ENCODE results near the gene IL13RA1. TPM values are rescaled to one million over a fixed set of nuclear protein-coding genes. Genes with fewer than 3 reads are reported as not detected.
A peak's percentile ranks its signal among the peaks of the same experiment; 100 is the strongest.

Gene IL13RA1
- polyA plus RNA-seq, 1 donor from 2014 or later = 31.1 TPM

GRCh38 chrX:118740276-118740889 is 13.0 kb downstream of the IL13RA1 start:
- H3K27me3 Mint-ChIP-seq = peaks cover 2% of the 10 kb centered on the region
- peaks cover 1 to 10% (median 2%) of the 10 kb centered on the region in 3 donors for H3K9me3 Mint-ChIP-seq
- no peak overlapping the region for H3K27ac Mint-ChIP-seq
- H3K4me1 Mint-ChIP-seq = peaks cover 11 to 15% (median 14%) of the 10 kb centered on the region in 3 donors
- H3K4me3 Mint-ChIP-seq = no peak overlapping the region
- no peaks in the 10 kb centered on the region for H3K36me3 Mint-ChIP-seq

- Mint-ChIP-seq H3K27me3 (no peaks in the 10 kb centered on the region), H3K4me3 (no peak overlapping the region), H3K9me3 (peaks cover 0 to 2% (median 1%) of the 10 kb centered on the region in 3 donors), H3K27ac (no peak overlapping the region), H3K36me3 (no peaks in the 10 kb centered on the region), H3K4me1 (peaks cover 0 to 5% (median 4%) of the 10 kb centered on the region in 3 donors)
Measured at GRCh38 chrX:118742176-118742575, 14.8 kb downstream of the IL13RA1 start.

GRCh38 chrX:118745570-118745969 is 18.2 kb downstream of the IL13RA1 start:
- H3K4me1 Mint-ChIP-seq = peaks cover 0 to 1% (median 0%) of the 10 kb centered on the region in 3 donors
- H3K9me3 Mint-ChIP-seq = no peaks in the 10 kb centered on the region
- H3K27me3 Mint-ChIP-seq = no peaks in the 10 kb centered on the region
- no peak overlapping the region for H3K4me3 Mint-ChIP-seq
- no peak overlapping the region for H3K27ac Mint-ChIP-seq
- H3K36me3 Mint-ChIP-seq = no peaks in the 10 kb centered on the region

- Mint-ChIP-seq H3K9me3 (peaks cover 0 to 3% (median 0%) of the 10 kb centered on the region in 3 donors), H3K4me3 (peak overlapping the region; percentile 22 to 85 (median 62)), H3K27me3 (peaks cover 9% of the 10 kb centered on the region), H3K36me3 (no peaks in the 10 kb centered on the region), H3K27ac (peak overlapping the region; percentile 33 to 68 (median 54)), H3K4me1 (peaks cover 9 to 21% (median 11%) of the 10 kb centered on the region in 3 donors)
Measured at GRCh38 chrX:118751950-118752783, 24.8 kb downstream of the IL13RA1 start.

- peaks cover 0 to 3% (median 0%) of the 10 kb centered on the region in 3 donors for H3K9me3 Mint-ChIP-seq
- no peak overlapping the region for H3K27ac Mint-ChIP-seq
- peaks cover 9 to 21% (median 11%) of the 10 kb centered on the region in 3 donors for H3K4me1 Mint-ChIP-seq
- peaks cover 9% of the 10 kb centered on the region for H3K27me3 Mint-ChIP-seq
- no peak overlapping the region for H3K4me3 Mint-ChIP-seq
- no peaks in the 10 kb centered on the region for H3K36me3 Mint-ChIP-seq
Measured at GRCh38 chrX:118755633-118756032, 28.2 kb downstream of the IL13RA1 start.

- Mint-ChIP-seq H3K27me3 (peaks cover 9% of the 10 kb centered on the region), H3K4me1 (peaks cover 9 to 21% (median 11%) of the 10 kb centered on the region in 3 donors), H3K27ac (no peak overlapping the region), H3K36me3 (no peaks in the 10 kb centered on the region), H3K9me3 (peaks cover 0 to 3% (median 0%) of the 10 kb centered on the region in 3 donors), H3K4me3 (no peak overlapping the region)
Measured at GRCh38 chrX:118756101-118756500, 28.7 kb downstream of the IL13RA1 start.

- Mint-ChIP-seq H3K36me3 (no peaks in the 10 kb centered on the region), H3K27me3 (peaks cover 4% of the 10 kb centered on the region), H3K9me3 (peaks cover 0 to 5% (median 0%) of the 10 kb centered on the region in 3 donors), H3K4me3 (no peak overlapping the region), H3K27ac (no peak overlapping the region), H3K4me1 (peaks cover 0 to 4% (median 0%) of the 10 kb centered on the region in 3 donors)
Measured at GRCh38 chrX:118758511-118758910, 31.1 kb downstream of the IL13RA1 start.

- H3K27me3 Mint-ChIP-seq = peaks cover 4% of the 10 kb centered on the region
- H3K9me3 Mint-ChIP-seq = peaks cover 0 to 5% (median 0%) of the 10 kb centered on the region in 3 donors
- no peak overlapping the region for H3K27ac Mint-ChIP-seq
- H3K36me3 Mint-ChIP-seq = no peaks in the 10 kb centered on the region
- no peak overlapping the region for H3K4me3 Mint-ChIP-seq
- peaks cover 0 to 4% (median 0%) of the 10 kb centered on the region in 3 donors for H3K4me1 Mint-ChIP-seq
Measured at GRCh38 chrX:118760025-118760424, 32.6 kb downstream of the IL13RA1 start.

GRCh38 chrX:118761939-118762707 is 34.7 kb downstream of the IL13RA1 start:
- Mint-ChIP-seq H3K27ac (peak overlapping the region in 1 of 3 donors; percentile 18), H3K9me3 (peaks cover 0 to 2% (median 0%) of the 10 kb centered on the region in 3 donors), H3K4me1 (no peaks in the 10 kb centered on the region), H3K4me3 (no peak overlapping the region), H3K27me3 (no peaks in the 10 kb centered on the region), H3K36me3 (no peaks in the 10 kb centered on the region)

- no peak overlapping the region for H3K27ac Mint-ChIP-seq
- peaks cover 0 to 2% (median 0%) of the 10 kb centered on the region in 3 donors for H3K9me3 Mint-ChIP-seq
- peaks cover 3% of the 10 kb centered on the region for H3K27me3 Mint-ChIP-seq
- H3K4me3 Mint-ChIP-seq = no peak overlapping the region
- no peaks in the 10 kb centered on the region for H3K4me1 Mint-ChIP-seq
- no peaks in the 10 kb centered on the region for H3K36me3 Mint-ChIP-seq
Measured at GRCh38 chrX:118763489-118763888, 36.1 kb downstream of the IL13RA1 start.

GRCh38 chrX:118764122-118764521 is 36.7 kb downstream of the IL13RA1 start:
- H3K4me1 Mint-ChIP-seq = no peaks in the 10 kb centered on the region
- no peaks in the 10 kb centered on the region for H3K36me3 Mint-ChIP-seq
- H3K9me3 Mint-ChIP-seq = peaks cover 0 to 2% (median 0%) of the 10 kb centered on the region in 3 donors

GRCh38 chrX:118770133-118770760 is 42.8 kb downstream of the IL13RA1 start:
- peaks cover 3% of the 10 kb centered on the region for H3K27me3 Mint-ChIP-seq

More at GRCh38 chrX:118764122-118764521, 36.7 kb downstream of the IL13RA1 start:
- H3K27me3 Mint-ChIP-seq = peaks cover 3% of the 10 kb centered on the region
- no peak overlapping the region for H3K4me3 Mint-ChIP-seq
- no peak overlapping the region for H3K27ac Mint-ChIP-seq

GRCh38 chrX:118772051-118772450 is 44.6 kb downstream of the IL13RA1 start:
- Mint-ChIP-seq H3K27me3 (peaks cover 3% of the 10 kb centered on the region), H3K27ac (no peak overlapping the region), H3K4me3 (no peak overlapping the region), H3K4me1 (peaks cover 0 to 3% (median 0%) of the 10 kb centered on the region in 3 donors), H3K36me3 (no peaks in the 10 kb centered on the region), H3K9me3 (no peaks in the 10 kb centered on the region)

More at GRCh38 chrX:118770133-118770760, 42.8 kb downstream of the IL13RA1 start:
- H3K27ac Mint-ChIP-seq = no peak overlapping the region
- H3K9me3 Mint-ChIP-seq = no peaks in the 10 kb centered on the region
- H3K4me1 Mint-ChIP-seq = no peaks in the 10 kb centered on the region
- no peak overlapping the region for H3K4me3 Mint-ChIP-seq
- no peaks in the 10 kb centered on the region for H3K36me3 Mint-ChIP-seq

GRCh38 chrX:118773782-118774181 is 46.4 kb downstream of the IL13RA1 start:
- H3K36me3 Mint-ChIP-seq = no peaks in the 10 kb centered on the region
- H3K4me3 Mint-ChIP-seq = no peak overlapping the region
- H3K27me3 Mint-ChIP-seq = no peaks in the 10 kb centered on the region

More at GRCh38 chrX:118773782-118774181, 46.4 kb downstream of the IL13RA1 start:
- Mint-ChIP-seq H3K27ac (no peak overlapping the region), H3K4me1 (peaks cover 0 to 3% (median 0%) of the 10 kb centered on the region in 3 donors), H3K9me3 (no peaks in the 10 kb centered on the region)
